VCaP (cell line): ENCODE results near the gene FYN.
A peak's percentile ranks its signal among the peaks of the same experiment; 100 is the strongest.

Source experiments
- H3K27ac ChIP-seq: fragments of 450-650 bp; 2 replicates; pipeline ENCODE4 v1.5.1; 2017
- TF ChIP-seq, protein P1 (sequence below): fragments of 450-650 bp; conservative IDR thresholded peaks from 2 replicates; pipeline ENCODE4 v1.5.1; 2017; ENCODE audit warnings: mild to moderate bottlenecking, moderate library complexity

The FYN gene

DNA sequence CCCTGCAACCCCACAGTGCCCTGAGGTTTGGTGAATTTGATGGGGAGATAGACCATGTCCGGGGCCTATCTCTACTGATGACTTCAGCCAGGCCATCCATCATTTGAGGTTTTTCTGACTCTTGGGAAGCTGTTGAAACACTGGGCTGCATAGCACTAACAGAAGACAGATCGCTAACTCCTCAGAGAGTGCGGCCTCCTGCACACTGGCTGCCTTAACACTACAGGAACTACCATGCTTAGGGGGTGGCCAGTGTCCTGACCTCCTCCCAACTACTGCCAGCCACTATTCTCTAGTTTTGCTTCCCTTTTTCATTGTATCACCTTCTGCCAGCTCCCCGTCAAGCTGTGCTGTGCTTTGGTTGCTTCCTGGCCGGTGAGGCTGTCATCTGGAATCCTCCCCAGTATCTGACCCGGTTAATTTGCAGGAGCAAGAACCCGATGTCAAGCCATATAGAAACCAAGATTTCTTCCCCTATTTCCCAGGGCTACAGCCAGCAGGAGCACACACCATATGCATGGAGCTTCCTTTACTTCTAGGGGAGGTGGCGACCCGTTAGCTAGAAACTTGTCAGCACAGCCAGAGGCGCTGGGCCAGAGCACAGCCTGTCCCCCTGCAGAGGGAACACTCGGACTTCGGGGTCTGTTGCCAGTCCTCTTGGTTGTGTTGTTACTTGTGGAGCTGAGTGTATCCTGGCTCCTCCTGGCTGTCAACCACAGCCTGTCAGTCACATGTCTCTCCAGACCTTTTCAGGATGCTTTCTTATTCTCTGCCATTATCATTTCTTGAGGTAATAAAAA, 210.3 kb downstream of the FYN start:
- peak overlapping the region; percentile 73 for H3K27ac ChIP-seq
- TF ChIP-seq, protein P1, sequence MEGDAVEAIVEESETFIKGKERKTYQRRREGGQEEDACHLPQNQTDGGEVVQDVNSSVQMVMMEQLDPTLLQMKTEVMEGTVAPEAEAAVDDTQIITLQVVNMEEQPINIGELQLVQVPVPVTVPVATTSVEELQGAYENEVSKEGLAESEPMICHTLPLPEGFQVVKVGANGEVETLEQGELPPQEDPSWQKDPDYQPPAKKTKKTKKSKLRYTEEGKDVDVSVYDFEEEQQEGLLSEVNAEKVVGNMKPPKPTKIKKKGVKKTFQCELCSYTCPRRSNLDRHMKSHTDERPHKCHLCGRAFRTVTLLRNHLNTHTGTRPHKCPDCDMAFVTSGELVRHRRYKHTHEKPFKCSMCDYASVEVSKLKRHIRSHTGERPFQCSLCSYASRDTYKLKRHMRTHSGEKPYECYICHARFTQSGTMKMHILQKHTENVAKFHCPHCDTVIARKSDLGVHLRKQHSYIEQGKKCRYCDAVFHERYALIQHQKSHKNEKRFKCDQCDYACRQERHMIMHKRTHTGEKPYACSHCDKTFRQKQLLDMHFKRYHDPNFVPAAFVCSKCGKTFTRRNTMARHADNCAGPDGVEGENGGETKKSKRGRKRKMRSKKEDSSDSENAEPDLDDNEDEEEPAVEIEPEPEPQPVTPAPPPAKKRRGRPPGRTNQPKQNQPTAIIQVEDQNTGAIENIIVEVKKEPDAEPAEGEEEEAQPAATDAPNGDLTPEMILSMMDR = no peak

DNA sequence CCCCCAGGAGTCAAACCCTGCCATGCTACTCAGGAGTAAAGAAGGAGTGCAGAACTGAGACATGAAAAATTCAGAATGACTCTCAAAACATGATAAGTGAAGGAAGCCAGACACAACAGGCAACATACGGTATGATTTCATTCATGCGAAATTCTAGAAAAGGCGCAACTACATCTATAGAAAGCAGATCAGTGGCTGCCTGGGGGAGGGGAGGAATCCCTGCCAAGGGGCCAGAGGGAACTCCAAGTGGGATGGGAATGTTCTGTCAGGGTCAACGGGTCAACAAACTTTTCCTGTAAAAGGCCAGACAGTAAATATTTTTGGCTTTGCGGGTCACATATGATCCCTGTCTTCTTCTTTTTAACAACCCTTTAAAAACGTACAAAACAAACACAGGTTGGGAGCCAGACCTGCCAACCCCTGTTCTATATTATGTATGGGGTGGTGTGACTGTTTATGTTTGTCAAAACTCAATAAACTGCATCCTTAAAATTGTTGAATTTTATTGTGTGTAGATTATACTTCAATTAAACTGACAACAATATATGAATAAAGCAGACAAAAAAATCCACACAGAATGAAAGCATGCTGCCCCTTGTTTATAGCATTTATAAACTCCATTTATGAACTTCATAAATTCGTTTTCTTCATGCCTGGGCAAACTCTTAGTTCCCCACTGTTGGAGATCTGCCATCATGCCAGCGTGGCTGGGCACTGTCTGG, 211.0 kb downstream of the FYN start:
- TF ChIP-seq, protein P1 = no peak
- peak overlapping the region; percentile 73 for H3K27ac ChIP-seq

DNA sequence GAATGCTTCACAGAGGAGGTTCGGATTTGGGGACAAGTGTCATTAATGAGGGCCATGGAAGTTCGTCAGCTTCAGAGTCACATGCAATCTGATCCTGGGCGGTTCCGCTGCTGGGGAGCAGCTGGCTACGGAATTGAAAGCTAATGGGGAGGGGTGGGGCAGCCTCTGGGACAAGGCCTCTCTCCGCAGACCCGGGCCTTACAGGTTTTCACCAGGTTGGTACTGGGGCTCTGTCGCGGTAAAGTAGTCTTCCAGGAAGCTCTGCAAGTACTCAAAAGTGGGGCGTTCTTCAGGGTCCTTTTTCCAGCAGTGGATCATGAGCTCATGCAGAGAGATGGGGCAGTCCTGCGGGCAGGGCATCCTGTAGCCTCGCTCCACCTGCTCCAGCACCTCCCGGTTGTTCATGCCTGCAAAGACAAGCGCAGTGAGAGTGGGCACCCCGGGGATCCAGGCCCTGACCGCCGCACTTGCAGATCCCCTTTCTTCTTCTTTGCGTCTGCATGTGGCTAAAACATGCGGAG, 211.7 kb downstream of the FYN start:
- TF ChIP-seq, protein P1 = no peak
- peak overlapping the region; percentile 73 for H3K27ac ChIP-seq

DNA sequence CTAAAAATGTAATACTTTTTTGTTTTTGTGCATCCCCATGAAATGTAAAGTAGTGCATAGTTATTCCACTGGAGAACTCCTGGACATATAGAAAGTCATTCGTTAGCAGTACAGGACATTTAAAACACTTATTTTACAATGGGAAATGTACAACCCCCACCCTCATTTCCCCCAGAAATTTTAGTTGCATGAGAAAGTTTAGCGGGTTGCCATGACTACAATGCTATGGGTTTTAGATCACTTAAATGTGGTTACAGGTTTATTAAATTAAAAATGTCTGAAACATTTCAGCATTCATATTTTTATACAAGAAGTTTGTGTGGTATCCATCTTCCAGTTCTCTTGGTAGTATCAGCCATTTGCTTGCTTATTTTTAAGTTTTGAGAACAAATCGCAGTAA, 212.7 kb downstream of the FYN start:
- TF ChIP-seq, protein P1 = no peak
- no peak overlapping the region for H3K27ac ChIP-seq

DNA sequence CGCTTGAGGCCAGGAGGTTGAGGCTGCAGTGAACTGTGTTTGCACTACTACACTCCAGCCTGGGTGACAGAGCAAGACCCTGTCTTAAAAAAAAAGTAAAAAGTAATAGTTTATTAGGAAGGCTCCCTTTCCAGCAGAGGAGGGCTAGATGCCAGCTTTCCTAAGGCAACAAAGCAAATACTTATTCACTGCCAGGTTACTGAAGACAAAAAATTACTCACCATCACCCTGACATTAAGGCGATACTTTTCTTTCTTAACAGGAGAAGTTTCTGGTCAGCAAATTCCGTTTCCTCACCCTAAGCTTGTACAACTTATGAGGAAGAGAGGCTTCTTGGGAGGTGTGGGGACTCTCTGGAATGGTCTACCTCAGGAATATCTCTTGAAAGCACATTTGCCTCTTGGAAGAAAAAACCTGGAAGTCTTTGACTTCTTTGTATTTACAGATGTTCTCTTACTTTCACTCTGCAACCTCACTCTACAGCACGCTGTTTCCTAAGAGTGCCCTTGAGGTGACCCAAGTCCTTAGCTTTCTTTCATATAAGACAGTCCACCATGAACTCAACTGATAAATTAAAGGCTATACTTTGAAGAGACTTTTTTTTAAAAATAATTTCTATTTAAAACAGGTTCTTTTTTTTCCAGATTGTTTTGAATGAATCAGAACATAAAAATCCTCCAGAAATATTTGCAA, 214.6 kb downstream of the FYN start:
- TF ChIP-seq, protein P1 = no peak
- H3K27ac ChIP-seq = no peak overlapping the region; the same call in 1 of the 2 replicates

DNA sequence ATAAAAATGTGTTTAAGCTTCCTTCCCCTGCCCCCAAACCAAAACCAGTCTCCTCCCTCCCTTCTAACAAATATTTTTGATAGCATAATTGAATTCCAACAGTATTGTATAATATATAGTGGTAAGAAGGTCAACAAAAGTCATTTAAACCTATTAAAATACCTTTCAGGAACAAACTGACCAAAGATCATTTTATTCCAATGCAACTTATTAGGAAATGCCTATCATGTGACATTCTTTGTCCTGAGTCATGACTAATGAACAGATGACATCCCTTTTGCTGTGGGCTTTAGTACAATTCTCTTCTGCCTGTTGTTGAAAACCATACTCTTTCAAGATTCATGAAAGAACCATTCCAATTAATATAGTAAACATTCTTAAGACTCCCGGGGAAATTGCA, 216.1 kb downstream of the FYN start:
- TF ChIP-seq, protein P1 = no peak
- H3K27ac ChIP-seq = no peak overlapping the region

DNA sequence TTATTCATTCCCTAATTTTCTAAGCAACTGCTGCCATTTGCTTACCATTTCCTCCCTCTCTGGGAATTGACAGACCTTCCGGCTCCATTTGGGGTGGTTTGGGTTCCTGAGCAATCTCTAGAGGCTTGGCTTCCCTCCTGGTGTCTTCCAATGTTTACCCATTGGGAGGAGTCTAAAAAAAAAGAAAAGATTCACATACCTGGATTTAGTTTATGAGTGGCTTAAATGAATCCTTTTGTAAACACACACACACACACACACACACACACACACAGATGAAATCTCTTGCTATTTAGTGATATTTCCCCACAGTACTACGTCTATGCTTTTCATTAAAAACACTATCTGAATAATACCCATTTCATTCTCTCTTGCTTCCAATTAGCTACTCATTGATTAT, 219.3 kb downstream of the FYN start:
- TF ChIP-seq, protein P1 = no peak
- H3K27ac ChIP-seq = peak overlapping the region; percentile 36
